K562 (cell line): Measurements from ENCODE around the gene DOK4.

Experiments
- BDP1 ChIP-seq: IDR thresholded peaks from 3 replicates; pipeline ENCODE4 v1.6.1; 2011; ENCODE audit not compliant: insufficient read length, insufficient read depth
- CTCF ChIP-seq, 3 experiments: IDR thresholded peaks in 2 of 3; conservative IDR thresholded peaks in 1 of 3; 2 replicates each; pipeline ENCODE4 v1.5.1; 2011 to 2012; ENCODE audit warnings: low read length in 3 of 3, mild to moderate bottlenecking in 3 of 3, control low read depth in 2 of 3, improper control_type of control experiment in 1 of 3, inconsistent platforms in 1 of 3, low read depth in 1 of 3, mixed read lengths in 1 of 3, moderate library complexity in 1 of 3; ENCODE audit not compliant: insufficient read depth in 2 of 3
- ESRRA ChIP-seq: fragments of 450-650 bp; IDR thresholded peaks from 2 replicates; pipeline ENCODE4 v1.6.1; 2014; ENCODE audit warnings: low read depth, mild to moderate bottlenecking, moderate library complexity, borderline replicate concordance
- FOXK2 ChIP-seq, 2 experiments: fragments of 450-650 bp; IDR thresholded peaks in 1 of 2; conservative IDR thresholded peaks in 1 of 2; 2 replicates each; pipeline ENCODE4 v1.6.1; 2016; ENCODE audit warnings: low read depth in 2 of 2, mild to moderate bottlenecking in 1 of 2
- MXI1 ChIP-seq: IDR thresholded peaks from 2 replicates; pipeline ENCODE4 v1.6.1; 2011; ENCODE audit warnings: low read depth, mild to moderate bottlenecking, improper control_type of control experiment, low read length
- NR2C1 ChIP-seq, 2 experiments: fragments of 450-650 bp; IDR thresholded peaks; 2 replicates each; pipeline ENCODE4 v1.6.1; 2017; ENCODE audit warnings: mild to moderate bottlenecking in 2 of 2, antibody characterized with exemption in 1 of 2, inconsistent platforms in 1 of 2, missing compliant biosample characterization in 1 of 2, missing genetic modification characterization in 1 of 2
- NR2C2 ChIP-seq, 2 experiments: fragments of 200-800 bp in 1 of 2; sonication (Bioruptor generic) in 1 of 2; sonication (generic) in 1 of 2; formaldehyde crosslinking in 1 of 2; IDR thresholded peaks; 2 replicates each; pipeline versions ENCODE4 v1.6.1 to v1.8.0; 2016 to 2022; ENCODE audit warnings: mild to moderate bottlenecking in 1 of 2, missing compliant biosample characterization in 1 of 2, missing genetic modification characterization in 1 of 2, missing genetic modification reagents in 1 of 2
- POLR2A ChIP-seq: fragments of 450-650 bp; conservative IDR thresholded peaks from 2 replicates; pipeline ENCODE4 v1.6.1; 2016
- RCOR1 ChIP-seq, 2 experiments: IDR thresholded peaks; 2 replicates each; pipeline ENCODE4 v1.6.1; 2012; ENCODE audit warnings: low read depth in 2 of 2, low read length in 2 of 2, borderline replicate concordance in 1 of 2, improper control_type of control experiment in 1 of 2
- SMAD3 ChIP-seq: fragments of 450-650 bp; formaldehyde crosslinking; conservative IDR thresholded peaks from 2 replicates; pipeline ENCODE4 v1.4.0; 2020; ENCODE audit warnings: mild to moderate bottlenecking
- ZNF696 ChIP-seq: fragments of 250-450 bp; sonication (Bioruptor Pico); conservative IDR thresholded peaks from 2 replicates; pipeline ENCODE4 v1.4.0; 2020; ENCODE audit warnings: mild to moderate bottlenecking, moderate library complexity

- TF ChIP-seq ZNF696 (CRISPR knock-in tag), result no peak
- TF ChIP-seq NR2C2 (CRISPR knock-in tag; IDR thresholded peaks at IDR 0.05), result no peak
- no peak for TF ChIP-seq NR2C2 (tag; IDR thresholded peaks at IDR 0.05)
- no peak for TF ChIP-seq MXI1
- no peak for TF ChIP-seq SMAD3 (CRISPR knock-in tag)
- TF ChIP-seq POLR2A, result 0 out of 2 replicates have a peak, but pooled peaks have one; percentile 15
- no peak for TF ChIP-seq NR2C1 (IDR thresholded peaks at IDR 0.05)
- TF ChIP-seq NR2C1 (tag; IDR thresholded peaks at IDR 0.05), result no peak
- no peak for TF ChIP-seq CTCF (IDR thresholded peaks at IDR 0.05 in 2 of 3, conservative IDR thresholded peaks at IDR 0.05 in 1 of 3; ENCODE audit: insufficient read depth in 2 of 3, low read depth in 1 of 3, low read length in 3 of 3)
- TF ChIP-seq BDP1, result no peak
- no peak for TF ChIP-seq ESRRA
- TF ChIP-seq FOXK2 (conservative IDR thresholded peaks at IDR 0.05 in 1 of 2, IDR thresholded peaks at IDR 0.05 in 1 of 2; ENCODE audit: low read depth in 2 of 2), result no peak
- no peak for TF ChIP-seq RCOR1 (IDR thresholded peaks at IDR 0.05; ENCODE audit: borderline replicate concordance in 1 of 2, low read depth in 2 of 2, low read length in 2 of 2)
Measured at GRCh38 chr16:57472665-57473060, 13.6 kb downstream of the DOK4 start.
